ENCODE results near the gene MPRIP.
"Not testable (repeated sequence)": the region's sequence is repeated elsewhere in the genome, so short reads cannot be mapped to it uniquely, and the experiment has no call there.

MPRIP gene

DNA sequence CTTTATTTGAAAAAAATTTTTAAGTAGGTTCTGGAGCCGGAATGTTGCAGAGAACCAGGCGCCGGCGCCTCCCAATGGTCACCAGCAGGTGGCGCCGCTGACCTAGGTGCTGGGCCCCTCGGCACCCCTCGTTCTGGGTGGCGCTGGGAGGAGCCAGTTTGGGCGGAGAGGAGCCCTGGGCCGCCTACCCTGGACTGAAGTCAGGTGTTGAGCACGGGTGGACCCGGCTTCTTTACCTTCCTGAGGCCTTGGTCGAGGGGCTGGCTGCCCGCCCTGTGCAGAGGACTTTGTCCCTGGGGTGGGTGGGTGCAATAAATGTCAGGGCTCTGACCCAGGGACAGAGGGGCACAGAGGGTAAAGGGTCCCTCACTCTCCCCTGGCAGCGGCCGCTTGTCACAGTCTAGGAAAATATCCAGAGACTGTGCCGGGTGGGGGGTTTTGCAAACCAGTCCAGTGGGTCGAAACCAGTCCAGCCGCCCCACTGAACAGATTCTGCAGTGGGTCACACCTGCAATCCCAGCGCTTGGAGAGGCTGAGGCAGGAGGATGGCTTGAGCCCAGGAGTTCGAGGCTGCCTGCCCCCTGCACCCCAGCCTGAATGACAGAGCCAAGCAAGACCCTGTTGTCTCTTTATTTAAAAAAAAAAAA, 40.3 kb upstream of the MPRIP start:
- peak overlapping the region; percentile 52 for H3K4me2 ChIP-seq (ENCODE audit: insufficient read depth, low read length)

DNA sequence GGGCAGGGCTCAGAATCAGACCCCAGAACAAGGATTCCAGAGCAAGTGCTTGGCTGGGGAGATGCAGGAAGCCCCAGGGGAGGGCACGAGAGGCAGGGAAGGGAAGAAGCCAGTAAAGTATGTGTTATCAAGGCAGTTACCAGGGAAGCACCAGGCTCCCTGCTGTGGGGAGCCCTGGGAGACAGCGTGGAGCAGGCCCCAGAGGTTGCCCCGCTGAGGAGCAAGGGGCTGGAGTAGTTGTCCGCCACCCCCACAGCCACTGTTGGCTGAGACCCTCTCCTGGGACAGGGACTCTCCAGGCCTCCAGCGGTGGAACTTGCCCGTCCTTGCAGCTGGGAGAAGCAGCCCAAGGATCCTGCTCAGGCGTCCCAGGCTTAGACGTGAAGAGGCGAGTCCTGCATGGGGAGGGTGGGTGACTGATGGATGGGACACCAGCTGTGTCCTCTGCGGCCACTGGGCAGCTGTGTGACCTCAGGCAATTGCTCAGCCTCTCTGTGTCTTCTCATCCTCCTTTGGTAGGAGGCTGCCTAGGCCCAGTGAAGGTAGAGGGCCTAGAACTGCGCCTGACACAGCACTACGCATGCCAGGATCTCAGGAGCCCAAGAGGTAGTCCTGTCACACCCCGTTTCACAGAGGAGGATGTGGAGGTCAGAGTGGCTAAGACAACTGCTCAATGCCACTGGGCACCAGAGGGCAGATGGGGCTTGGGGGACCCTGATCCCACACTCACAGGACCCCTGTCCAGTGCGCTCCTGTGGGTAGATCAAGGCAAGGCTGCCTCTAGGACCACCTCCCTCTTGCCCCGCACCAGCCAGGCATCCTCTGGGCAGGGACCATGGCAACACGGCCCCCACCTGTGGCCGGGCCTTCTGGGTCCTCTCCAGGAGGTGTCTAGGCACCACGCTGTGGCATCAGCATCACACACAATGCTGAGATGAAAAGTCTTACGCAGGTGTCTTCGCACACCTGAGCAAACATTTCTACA, 39.2 kb upstream of the MPRIP start:
- H3K4me2 ChIP-seq (ENCODE audit: insufficient read depth, low read length); H3K79me2 ChIP-seq (ENCODE audit: insufficient read depth, low read length); H3K27ac ChIP-seq (ENCODE audit: low read length); H3K9ac ChIP-seq (ENCODE audit: low read depth, low read length); H3K9me3 ChIP-seq (ENCODE audit: insufficient read depth, low read length, severe bottlenecking); ATAC-seq (ENCODE audit: insufficient read depth, low read depth); H4K20me1 ChIP-seq (ENCODE audit: insufficient read depth, low read length); H3K4me1 ChIP-seq (ENCODE audit: insufficient read depth, low read length); H3K4me3 ChIP-seq (ENCODE audit: low read depth in 1 of 2, low read length in 2 of 2); H3K27me3 ChIP-seq (ENCODE audit: insufficient read depth, low read length, poor library complexity); H2AFZ ChIP-seq (ENCODE audit: low read depth, low read length); H3K36me3 ChIP-seq (ENCODE audit: insufficient read depth, low read length); DNase-seq: not testable (repeated sequence)

More for the DNA sequence above, 40.3 kb upstream of the MPRIP start:
- H3K9ac ChIP-seq (ENCODE audit: low read depth, low read length) = 0 out of 2 replicates have a peak overlapping the region, but pooled peaks have one; percentile 0
- no peak overlapping the region; a peak in 1 of 4 replicates for H3K4me3 ChIP-seq (ENCODE audit: low read depth in 1 of 2, low read length in 2 of 2)
- DNase-seq = peak; percentile 80
- H3K36me3 ChIP-seq (ENCODE audit: insufficient read depth, low read length) = no peaks in the 10 kb centered on the region
- peak; percentile 96 for ATAC-seq (ENCODE audit: insufficient read depth, low read depth)
- no peaks in the 10 kb centered on the region for H3K79me2 ChIP-seq (ENCODE audit: insufficient read depth, low read length)
- H4K20me1 ChIP-seq (ENCODE audit: insufficient read depth, low read length) = no peaks in the 10 kb centered on the region
- no peaks in the 10 kb centered on the region for H3K9me3 ChIP-seq (ENCODE audit: insufficient read depth, low read length, severe bottlenecking)
- TF ChIP-seq, protein P1, sequence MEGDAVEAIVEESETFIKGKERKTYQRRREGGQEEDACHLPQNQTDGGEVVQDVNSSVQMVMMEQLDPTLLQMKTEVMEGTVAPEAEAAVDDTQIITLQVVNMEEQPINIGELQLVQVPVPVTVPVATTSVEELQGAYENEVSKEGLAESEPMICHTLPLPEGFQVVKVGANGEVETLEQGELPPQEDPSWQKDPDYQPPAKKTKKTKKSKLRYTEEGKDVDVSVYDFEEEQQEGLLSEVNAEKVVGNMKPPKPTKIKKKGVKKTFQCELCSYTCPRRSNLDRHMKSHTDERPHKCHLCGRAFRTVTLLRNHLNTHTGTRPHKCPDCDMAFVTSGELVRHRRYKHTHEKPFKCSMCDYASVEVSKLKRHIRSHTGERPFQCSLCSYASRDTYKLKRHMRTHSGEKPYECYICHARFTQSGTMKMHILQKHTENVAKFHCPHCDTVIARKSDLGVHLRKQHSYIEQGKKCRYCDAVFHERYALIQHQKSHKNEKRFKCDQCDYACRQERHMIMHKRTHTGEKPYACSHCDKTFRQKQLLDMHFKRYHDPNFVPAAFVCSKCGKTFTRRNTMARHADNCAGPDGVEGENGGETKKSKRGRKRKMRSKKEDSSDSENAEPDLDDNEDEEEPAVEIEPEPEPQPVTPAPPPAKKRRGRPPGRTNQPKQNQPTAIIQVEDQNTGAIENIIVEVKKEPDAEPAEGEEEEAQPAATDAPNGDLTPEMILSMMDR (IDR thresholded peaks at IDR 0.05; ENCODE audit: borderline replicate concordance, extremely low read depth, low read length, poor library complexity, severe bottlenecking) = peak; percentile 92
- no peak for TF ChIP-seq EZH2 (IDR thresholded peaks at IDR 0.05; ENCODE audit: borderline replicate concordance, low read depth, low read length, severe bottlenecking)
- H3K27ac ChIP-seq (ENCODE audit: low read length) = no peak overlapping the region
- H3K27me3 ChIP-seq (ENCODE audit: insufficient read depth, low read length, poor library complexity) = no peaks in the 10 kb centered on the region
- peaks cover 10% of the 10 kb centered on the region for H3K4me1 ChIP-seq (ENCODE audit: insufficient read depth, low read length)
- H2AFZ ChIP-seq (ENCODE audit: low read depth, low read length) = peak overlapping the region; percentile 60

DNA sequence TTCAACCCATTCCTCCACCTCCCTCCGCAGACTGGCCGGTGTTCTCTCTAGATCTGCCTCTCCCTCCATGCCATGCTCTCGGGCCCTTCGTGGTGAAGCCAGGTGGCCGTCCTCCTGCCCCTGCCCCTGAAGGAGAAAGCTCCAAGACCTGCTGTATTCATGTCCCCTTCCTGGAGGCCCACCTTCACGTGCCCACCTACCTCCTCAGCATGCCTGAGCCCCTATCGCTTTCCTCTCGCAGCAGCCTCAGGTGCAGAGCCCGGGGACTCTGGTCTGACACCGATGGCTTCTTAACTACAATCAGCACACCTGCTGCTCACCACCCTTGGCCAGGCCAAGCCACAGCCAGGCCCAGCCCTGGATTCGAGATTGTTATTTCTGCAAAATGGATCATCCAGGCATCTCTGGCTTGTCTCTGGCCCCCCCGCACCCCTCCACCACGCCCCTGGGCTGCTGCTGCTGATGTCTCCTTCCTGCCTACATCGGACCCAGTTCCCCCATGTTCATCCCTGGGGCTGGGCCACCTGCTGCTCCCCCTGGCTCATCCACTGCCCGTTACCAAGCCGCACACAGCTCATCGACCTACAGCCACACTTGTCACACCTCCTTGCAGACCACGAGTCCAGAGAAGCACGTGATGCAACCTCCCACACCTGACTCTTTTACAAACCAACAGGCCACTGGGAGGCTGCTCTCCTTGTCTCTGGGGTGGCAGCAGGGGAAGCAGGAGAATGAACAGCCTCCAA, 37.8 kb upstream of the MPRIP start:
- Histone ChIP-seq H3K79me2 (ENCODE audit: insufficient read depth, low read length) (no peaks in the 10 kb centered on the region), H3K27me3 (ENCODE audit: insufficient read depth, low read length, poor library complexity) (no peaks in the 10 kb centered on the region), H3K27ac (ENCODE audit: low read length) (no peak overlapping the region), H3K4me3 (ENCODE audit: low read depth in 1 of 2, low read length in 2 of 2) (no peak overlapping the region), H3K4me1 (ENCODE audit: insufficient read depth, low read length) (peaks cover 10% of the 10 kb centered on the region), H3K9me3 (ENCODE audit: insufficient read depth, low read length, severe bottlenecking) (no peaks in the 10 kb centered on the region), H4K20me1 (ENCODE audit: insufficient read depth, low read length) (no peaks in the 10 kb centered on the region), H3K9ac (ENCODE audit: low read depth, low read length) (no peak overlapping the region), H3K4me2 (ENCODE audit: insufficient read depth, low read length) (no peak overlapping the region), H3K36me3 (ENCODE audit: insufficient read depth, low read length) (no peaks in the 10 kb centered on the region), H2AFZ (ENCODE audit: low read depth, low read length) (no peak overlapping the region)
- ATAC-seq (ENCODE audit: insufficient read depth, low read depth) = no peak
- TF ChIP-seq, protein P1 (IDR thresholded peaks at IDR 0.05; ENCODE audit: borderline replicate concordance, extremely low read depth, low read length, poor library complexity, severe bottlenecking) = no peak
- TF ChIP-seq EZH2 (IDR thresholded peaks at IDR 0.05; ENCODE audit: borderline replicate concordance, low read depth, low read length, severe bottlenecking) = no peak
- DNase-seq = no peak

DNA sequence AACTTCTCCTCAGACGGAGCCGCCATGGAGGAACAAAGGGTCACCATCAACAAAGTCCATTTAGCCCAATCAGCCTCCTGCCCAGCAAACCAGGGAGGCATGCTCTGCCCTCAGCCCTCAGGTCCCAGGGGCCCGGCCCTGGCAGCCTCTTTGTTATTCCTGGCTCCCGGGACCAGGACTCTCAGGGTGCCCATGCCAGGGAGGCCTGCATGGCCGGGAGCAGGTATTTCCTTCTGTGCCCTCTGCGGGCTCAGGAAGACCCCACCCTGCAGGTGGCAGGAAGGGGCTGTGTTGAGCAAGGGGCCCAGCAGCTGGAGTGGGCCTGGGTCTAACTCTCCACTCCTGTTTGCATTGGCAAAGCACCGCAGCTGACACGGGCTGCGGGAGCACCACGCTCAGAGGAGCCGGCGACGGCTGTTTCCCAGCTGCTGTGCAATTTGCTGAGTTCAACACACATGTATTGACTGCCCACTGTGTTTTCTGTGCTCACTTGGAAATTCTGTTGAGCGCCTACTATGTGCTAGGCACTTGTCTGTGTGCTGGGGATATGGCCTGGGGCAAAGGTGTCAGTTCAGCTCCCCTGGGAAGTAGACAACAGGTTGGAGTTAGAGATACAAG, 37.2 kb upstream of the MPRIP start:
- not testable (repeated sequence) for H3K27ac ChIP-seq (ENCODE audit: low read length); H3K27me3 ChIP-seq (ENCODE audit: insufficient read depth, low read length, poor library complexity); H3K36me3 ChIP-seq (ENCODE audit: insufficient read depth, low read length); H3K79me2 ChIP-seq (ENCODE audit: insufficient read depth, low read length); DNase-seq; ATAC-seq (ENCODE audit: insufficient read depth, low read depth); H2AFZ ChIP-seq (ENCODE audit: low read depth, low read length); H3K9ac ChIP-seq (ENCODE audit: low read depth, low read length); H4K20me1 ChIP-seq (ENCODE audit: insufficient read depth, low read length); H3K9me3 ChIP-seq (ENCODE audit: insufficient read depth, low read length, severe bottlenecking); H3K4me2 ChIP-seq (ENCODE audit: insufficient read depth, low read length); H3K4me1 ChIP-seq (ENCODE audit: insufficient read depth, low read length); H3K4me3 ChIP-seq (ENCODE audit: low read depth in 1 of 2, low read length in 2 of 2)

DNA sequence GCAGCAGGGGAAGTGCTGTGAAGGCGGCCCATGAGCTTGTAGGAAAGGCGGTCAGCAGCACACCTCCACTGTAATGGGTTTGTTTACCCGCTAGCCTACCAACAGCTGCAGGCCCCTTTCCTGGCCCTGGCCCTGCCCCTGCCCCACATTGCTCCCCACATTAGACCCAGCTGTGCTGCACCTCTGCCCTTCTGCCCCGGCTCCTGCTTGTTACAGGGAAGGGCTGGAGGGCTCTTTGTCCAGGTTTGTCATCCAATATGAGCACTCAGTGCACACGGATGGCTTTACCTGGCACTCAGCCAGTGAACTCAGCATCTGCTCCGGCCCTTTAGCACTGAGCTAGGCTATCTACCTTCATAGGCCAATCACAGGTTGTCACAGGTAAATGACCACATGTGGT, 34.4 kb upstream of the MPRIP start:
- not testable (repeated sequence) for H3K79me2 ChIP-seq (ENCODE audit: insufficient read depth, low read length); H3K27ac ChIP-seq (ENCODE audit: low read length); H3K4me3 ChIP-seq (ENCODE audit: low read depth in 1 of 2, low read length in 2 of 2); H3K9ac ChIP-seq (ENCODE audit: low read depth, low read length); H3K4me2 ChIP-seq (ENCODE audit: insufficient read depth, low read length); H4K20me1 ChIP-seq (ENCODE audit: insufficient read depth, low read length); ATAC-seq (ENCODE audit: insufficient read depth, low read depth); H3K4me1 ChIP-seq (ENCODE audit: insufficient read depth, low read length); H2AFZ ChIP-seq (ENCODE audit: low read depth, low read length); H3K27me3 ChIP-seq (ENCODE audit: insufficient read depth, low read length, poor library complexity); H3K36me3 ChIP-seq (ENCODE audit: insufficient read depth, low read length); H3K9me3 ChIP-seq (ENCODE audit: insufficient read depth, low read length, severe bottlenecking); DNase-seq

All from DND-41 (cell line).